ENCODE measurements around the gene CCDC66. TPM values are rescaled to one million over a fixed set of nuclear protein-coding genes. Genes with fewer than 3 reads are reported as not detected.

Gene CCDC66
- total RNA-seq, 1 donor from 2014 or later = 52.7 TPM

GRCh38 chr3:56655709-56656108, 98.7 kb downstream of the CCDC66 start:
- no peak for DNase-seq (ENCODE audit: low spot score, unreplicated experiment)
- H3K4me3 Mint-ChIP-seq (ENCODE audit: low read depth) = no peak overlapping the region
- TF ChIP-seq, protein P1, sequence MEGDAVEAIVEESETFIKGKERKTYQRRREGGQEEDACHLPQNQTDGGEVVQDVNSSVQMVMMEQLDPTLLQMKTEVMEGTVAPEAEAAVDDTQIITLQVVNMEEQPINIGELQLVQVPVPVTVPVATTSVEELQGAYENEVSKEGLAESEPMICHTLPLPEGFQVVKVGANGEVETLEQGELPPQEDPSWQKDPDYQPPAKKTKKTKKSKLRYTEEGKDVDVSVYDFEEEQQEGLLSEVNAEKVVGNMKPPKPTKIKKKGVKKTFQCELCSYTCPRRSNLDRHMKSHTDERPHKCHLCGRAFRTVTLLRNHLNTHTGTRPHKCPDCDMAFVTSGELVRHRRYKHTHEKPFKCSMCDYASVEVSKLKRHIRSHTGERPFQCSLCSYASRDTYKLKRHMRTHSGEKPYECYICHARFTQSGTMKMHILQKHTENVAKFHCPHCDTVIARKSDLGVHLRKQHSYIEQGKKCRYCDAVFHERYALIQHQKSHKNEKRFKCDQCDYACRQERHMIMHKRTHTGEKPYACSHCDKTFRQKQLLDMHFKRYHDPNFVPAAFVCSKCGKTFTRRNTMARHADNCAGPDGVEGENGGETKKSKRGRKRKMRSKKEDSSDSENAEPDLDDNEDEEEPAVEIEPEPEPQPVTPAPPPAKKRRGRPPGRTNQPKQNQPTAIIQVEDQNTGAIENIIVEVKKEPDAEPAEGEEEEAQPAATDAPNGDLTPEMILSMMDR (IDR thresholded peaks at IDR 0.05; ENCODE audit: unreplicated experiment) = no peak
- H3K27ac Mint-ChIP-seq = no peak overlapping the region
- peaks cover 49% of the 10 kb centered on the region for H3K36me3 Mint-ChIP-seq (ENCODE audit: insufficient read depth)
- H3K4me1 Mint-ChIP-seq (ENCODE audit: low read depth) = no peaks in the 10 kb centered on the region
- H3K27me3 Mint-ChIP-seq = no peaks in the 10 kb centered on the region
- H3K9me3 Mint-ChIP-seq (ENCODE audit: low read depth) = no peaks in the 10 kb centered on the region

DNA sequence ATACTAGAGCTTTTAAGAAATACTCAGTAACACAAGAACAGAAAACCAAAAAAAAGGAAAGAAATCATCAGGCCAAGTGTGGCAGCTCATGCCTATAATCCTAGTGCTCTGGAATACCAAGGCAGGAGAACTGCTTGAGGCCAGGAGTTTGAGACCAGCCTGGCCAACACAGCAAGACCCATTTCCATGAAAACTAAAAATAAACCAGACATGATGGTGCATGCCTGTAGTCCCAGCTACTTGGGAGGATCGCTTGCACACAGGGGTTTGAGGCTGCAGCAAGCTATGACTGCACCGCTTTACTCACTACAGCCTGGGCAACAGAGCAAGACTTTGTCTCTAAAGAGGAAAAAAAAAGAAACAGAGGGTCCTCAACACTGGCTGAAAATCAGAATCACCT, 107.8 kb downstream of the CCDC66 start:
- H3K4me1 Mint-ChIP-seq (ENCODE audit: low read depth) = no peaks in the 10 kb centered on the region
- no peak overlapping the region for H3K4me3 Mint-ChIP-seq (ENCODE audit: low read depth)
- H3K27ac Mint-ChIP-seq = no peak overlapping the region
- TF ChIP-seq, protein P1 (IDR thresholded peaks at IDR 0.05; ENCODE audit: unreplicated experiment) = no peak
- DNase-seq (ENCODE audit: low spot score, unreplicated experiment) = no peak
- peaks cover 37% of the 10 kb centered on the region for H3K36me3 Mint-ChIP-seq (ENCODE audit: insufficient read depth)
- H3K9me3 Mint-ChIP-seq (ENCODE audit: low read depth) = no peaks in the 10 kb centered on the region
- H3K27me3 Mint-ChIP-seq = no peaks in the 10 kb centered on the region

DNA sequence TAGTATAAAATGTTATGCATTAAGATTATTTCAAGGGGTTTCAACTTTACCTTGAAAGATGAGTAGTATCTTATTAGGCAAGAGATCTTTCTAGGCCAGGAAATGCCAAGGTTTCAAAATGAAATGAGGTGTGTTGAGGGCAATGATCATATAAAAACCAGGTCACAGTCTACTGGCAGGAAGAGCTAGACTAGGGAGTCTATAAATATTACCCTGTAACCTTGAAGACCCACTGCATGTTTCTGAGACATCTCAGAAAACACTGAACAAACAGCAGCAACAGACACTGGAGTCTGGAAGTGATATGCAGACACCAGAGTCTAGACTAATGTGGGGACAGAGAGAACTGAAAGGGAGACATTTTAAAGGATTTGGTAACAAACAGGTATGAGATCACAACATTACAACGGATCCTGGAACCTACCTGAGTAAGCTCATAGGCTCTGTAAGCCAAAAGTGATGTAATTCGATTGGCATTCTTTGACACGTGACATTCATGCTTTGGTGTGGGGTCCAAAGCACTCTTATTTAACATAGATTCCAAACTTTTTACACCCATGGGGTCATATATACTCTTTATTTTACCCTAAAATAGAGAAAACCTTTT, 111.1 kb downstream of the CCDC66 start:
- H3K36me3 Mint-ChIP-seq (ENCODE audit: insufficient read depth) = peaks cover 37% of the 10 kb centered on the region
- H3K4me3 Mint-ChIP-seq (ENCODE audit: low read depth) = no peak overlapping the region
- H3K27me3 Mint-ChIP-seq = no peaks in the 10 kb centered on the region
- H3K9me3 Mint-ChIP-seq (ENCODE audit: low read depth) = no peaks in the 10 kb centered on the region
- H3K4me1 Mint-ChIP-seq (ENCODE audit: low read depth) = no peaks in the 10 kb centered on the region
- no peak overlapping the region for H3K27ac Mint-ChIP-seq
- TF ChIP-seq, protein P1 (IDR thresholded peaks at IDR 0.05; ENCODE audit: unreplicated experiment) = no peak
- DNase-seq (ENCODE audit: low spot score, unreplicated experiment) = no peak

Other genes with a start within 250 kb of the CCDC66 start
- gene ERC2, start 88.7 kb upstream of the CCDC66 start, total RNA-seq = 32.5 and 34.8 TPM in 2 replicates
- gene TASOR, start 126.1 kb downstream of the CCDC66 start, total RNA-seq = 64.2 and 67.6 TPM in 2 replicates
- gene ARHGEF3, start 244.8 kb downstream of the CCDC66 start, total RNA-seq = 60.4 and 72.2 TPM in 2 replicates